ENCODE data around the gene GTF2H1.

The GTF2H1 gene

GRCh38 chr11:18390088-18390487, 67.7 kb downstream of the GTF2H1 start:
- DNase-seq (ENCODE audit: insufficient read length, low spot score) (no peak), FAIRE-seq (no peak)
- no peak for TF ChIP-seq CTCF (IDR thresholded peaks at IDR 0.05; ENCODE audit: insufficient read depth, missing control alignments)

GRCh38 chr11:18392434-18393321, 70.3 kb downstream of the GTF2H1 start:
- TF ChIP-seq CTCF (IDR thresholded peaks at IDR 0.05; ENCODE audit: insufficient read depth, missing control alignments) = no peak

GRCh38 chr11:18393581-18394274, 71.4 kb downstream of the GTF2H1 start:
- DNase-seq (ENCODE audit: insufficient read length, low spot score) (no peak), FAIRE-seq (no peak)
- no peak for TF ChIP-seq CTCF (IDR thresholded peaks at IDR 0.05; ENCODE audit: insufficient read depth, missing control alignments)

More at GRCh38 chr11:18392434-18393321, 70.3 kb downstream of the GTF2H1 start:
- DNase-seq (ENCODE audit: insufficient read length, low spot score) = no peak
- no peak for FAIRE-seq

GRCh38 chr11:18394275-18394927, 72.0 kb downstream of the GTF2H1 start, which contains the start of gene LDHA:
TSS of gene LDHA (plus strand) at chr11:18394563. CDS start at chr11:18396843, 2,280 bp downstream.
- FAIRE-seq (no peak), DNase-seq (ENCODE audit: insufficient read length, low spot score) (peak; percentile 79)
- no peak for TF ChIP-seq CTCF (IDR thresholded peaks at IDR 0.05; ENCODE audit: insufficient read depth, missing control alignments)

GRCh38 chr11:18394928-18395734, 72.8 kb downstream of the GTF2H1 start:
- FAIRE-seq = no peak
- no peak for TF ChIP-seq CTCF (IDR thresholded peaks at IDR 0.05; ENCODE audit: insufficient read depth, missing control alignments)

GRCh38 chr11:18395735-18396504, 73.6 kb downstream of the GTF2H1 start:
- peak; percentile 78 for DNase-seq (ENCODE audit: insufficient read length, low spot score)
- TF ChIP-seq CTCF (IDR thresholded peaks at IDR 0.05; ENCODE audit: insufficient read depth, missing control alignments) = no peak
- no peak for FAIRE-seq

More at GRCh38 chr11:18394928-18395734, 72.8 kb downstream of the GTF2H1 start:
- no peak for DNase-seq (ENCODE audit: insufficient read length, low spot score)
